Measurements from ENCODE around the gene CSKMT. TPM values are rescaled to one million over a fixed set of nuclear protein-coding genes. Genes with fewer than 3 reads are reported as not detected.

Gene CSKMT
- total RNA-seq, 4 donors from 2014 or later, result 0.83 to 13.5 (median 5.7) TPM

DNA sequence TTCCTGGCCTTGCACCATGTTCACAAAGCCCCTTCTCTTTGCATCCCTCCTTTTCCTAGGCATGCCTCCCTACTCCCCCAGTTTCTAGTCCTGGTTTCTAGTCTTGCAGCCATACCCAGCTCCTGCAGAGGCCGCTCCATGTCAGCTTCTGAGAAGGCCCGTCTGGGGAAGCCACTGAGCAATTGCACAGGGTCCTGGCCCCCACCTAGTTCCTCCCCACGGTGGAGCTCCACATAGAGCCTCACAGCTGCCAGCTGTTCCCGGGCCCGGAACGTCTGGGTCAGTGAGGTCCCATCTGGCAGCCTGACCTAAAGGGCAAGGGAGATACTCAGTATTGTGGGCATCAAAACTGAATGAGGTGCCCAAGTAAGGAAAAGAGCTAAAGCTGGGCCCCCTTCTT is 11.6 kb downstream of the CSKMT start:
- Histone ChIP-seq H3K27ac (no peak overlapping the region), H3K4me1 (peaks cover 13 to 33% of the 10 kb centered on the region in 2 donors), H3K9me3 (no peaks in the 10 kb centered on the region), H3K4me3 (replicated peaks in 1 of 3) (no peak overlapping the region), H3K27me3 (no peaks in the 10 kb centered on the region), H3K36me3 (peaks cover 12% of the 10 kb centered on the region in 2 donors)
- intact Hi-C loops (cut with DNase I), result no loop called here
- DNase-seq, result no peak
- WGBS, 2 donors, result 76 to 77% methylated on average over 6 of the region's 6 CpGs
- TF ChIP-seq POLR2A (IDR thresholded peaks at IDR 0.05) (no peak), CTCF (IDR thresholded peaks at IDR 0.05) (no peak)

- H3K27me3 ChIP-seq, result no peaks in the 10 kb centered on the region
- 84 to 86% methylated on average over 6 of the region's 6 CpGs for WGBS, 2 donors
- no peak for DNase-seq
- no peak overlapping the region for H3K27ac ChIP-seq
- peaks cover 12% of the 10 kb centered on the region in 2 donors for H3K36me3 ChIP-seq
- intact Hi-C loops (cut with DNase I), result no loop called here
- H3K9me3 ChIP-seq, result no peaks in the 10 kb centered on the region
- TF ChIP-seq POLR2A (IDR thresholded peaks at IDR 0.05) (no peak), CTCF (IDR thresholded peaks at IDR 0.05) (no peak)
- H3K4me3 ChIP-seq (replicated peaks in 1 of 3), result no peak overlapping the region
- H3K4me1 ChIP-seq, result peaks cover 13 to 32% of the 10 kb centered on the region in 2 donors
Measured at GRCh38 chr11:62677156-62677555, 12.0 kb downstream of the CSKMT start.

- DNase-seq, result no peak
- Histone ChIP-seq H3K4me1 (peaks cover 8 to 27% of the 10 kb centered on the region in 2 donors), H3K36me3 (peaks cover 12% of the 10 kb centered on the region in 2 donors), H3K9me3 (no peaks in the 10 kb centered on the region), H3K4me3 (replicated peaks in 1 of 3) (peak overlapping the region in 1 of 3 donors; percentile 82), H3K27ac (peak overlapping the region in 1 of 3 donors; percentile 82), H3K27me3 (no peaks in the 10 kb centered on the region)
- no peak for TF ChIP-seq POLR2A (IDR thresholded peaks at IDR 0.05)
- no peak for TF ChIP-seq CTCF (IDR thresholded peaks at IDR 0.05)
- WGBS, 2 donors, result 83 to 85% methylated on average over 15 of the region's 15 CpGs
- intact Hi-C loops (cut with DNase I), result no loop called here
Measured at GRCh38 chr11:62677714-62678113, 12.6 kb downstream of the CSKMT start.

- Histone ChIP-seq H3K9me3 (no peaks in the 10 kb centered on the region), H3K27me3 (no peaks in the 10 kb centered on the region), H3K27ac (peak overlapping the region; percentile 77 to 82 (median 80)), H3K4me1 (peaks cover 6 to 20% of the 10 kb centered on the region in 2 donors), H3K4me3 (replicated peaks in 1 of 3) (peak overlapping the region; percentile 69 to 98 (median 82)), H3K36me3 (peaks cover 12% of the 10 kb centered on the region in 2 donors)
- no peak for DNase-seq
- 5 to 14% methylated on average over 9 to 10 of the region's 16 CpGs for WGBS, 2 donors
- intact Hi-C loops (cut with DNase I), result no loop called here
- no peak for TF ChIP-seq POLR2A (IDR thresholded peaks at IDR 0.05)
- no peak for TF ChIP-seq CTCF (IDR thresholded peaks at IDR 0.05)
Measured at GRCh38 chr11:62678433-62678769, 13.3 kb downstream of the CSKMT start.

DNA sequence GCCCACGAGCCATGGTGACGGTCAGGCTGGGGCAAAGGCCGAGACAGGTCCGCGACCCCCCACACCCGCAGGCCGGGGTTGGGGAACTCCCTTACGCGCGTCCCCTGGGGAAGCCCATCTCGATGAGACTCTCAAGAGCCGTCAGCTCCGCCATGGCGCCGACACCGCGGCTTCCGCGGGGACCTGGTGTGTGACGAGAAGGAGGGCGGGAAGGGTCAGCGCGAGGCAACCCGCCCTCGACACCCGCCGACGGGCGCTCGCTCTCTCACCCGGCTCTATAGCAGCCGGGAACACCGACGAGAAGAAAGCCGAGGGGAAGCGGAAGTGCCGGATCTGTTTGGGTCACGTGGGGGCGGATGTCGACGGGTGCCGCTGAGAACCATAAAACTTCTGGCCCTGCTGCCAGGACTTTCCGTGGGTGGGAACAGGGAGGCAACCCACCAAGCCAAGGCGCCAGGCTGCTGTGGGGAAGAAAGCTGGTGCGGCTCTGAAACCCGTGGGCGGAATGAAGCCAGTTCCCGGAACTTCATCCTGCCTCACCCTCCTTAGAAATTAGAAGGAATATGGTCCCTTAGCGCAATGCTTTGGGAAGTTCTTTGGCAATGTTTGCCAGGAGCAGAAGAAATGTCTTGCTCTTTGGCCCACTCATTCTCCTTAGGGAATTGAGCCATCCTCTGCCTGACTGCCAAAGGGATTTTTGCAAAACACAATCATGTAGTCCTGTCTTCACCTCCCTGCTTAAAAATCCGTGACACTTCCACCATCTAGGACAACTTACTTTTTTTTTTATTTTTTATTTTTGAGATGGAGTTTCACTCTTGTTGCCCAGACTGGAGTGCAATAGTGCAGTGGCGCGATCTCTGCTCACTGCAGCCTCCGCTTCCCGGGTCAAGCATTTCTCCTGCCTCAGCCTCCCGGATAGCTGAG is 13.9 kb downstream of the CSKMT start, which contains the start of gene UBXN1:
Gene UBXN1 (minus strand): TSS at position 304 of the 927 bp plus-strand sequence. CDS start 150 bp downstream, at position 154.
- no peaks in the 10 kb centered on the region for H3K27me3 ChIP-seq
- intact Hi-C loops (cut with DNase I), result no loop called here

More for the DNA sequence above, 13.9 kb downstream of the CSKMT start, which contains the start of gene UBXN1:
- TF ChIP-seq CTCF (IDR thresholded peaks at IDR 0.05) (peak in 1 of 6 experiments; percentile 10), POLR2A (IDR thresholded peaks at IDR 0.05) (peak in 1 of 2 donors; percentile 58)
- WGBS, 2 donors, result 10 to 40% methylated on average over 10 to 33 of the region's 55 CpGs
- Histone ChIP-seq H3K4me3 (replicated peaks in 1 of 3) (peak within 1 kb of the TSS; percentile 69 to 98 (median 82)), H3K27ac (peak within 1 kb of the TSS; percentile 77 to 82 (median 80)), H3K36me3 (peaks cover 12% of the 10 kb centered on the region in 2 donors), H3K9me3 (no peaks in the 10 kb centered on the region), H3K4me1 (peaks cover 6 to 20% of the 10 kb centered on the region in 2 donors)
- DNase-seq, result peak; percentile 88
